Upper lobe of right lung (tissue), 1 donor: Measurements from ENCODE around the gene ARPC1A. TPM values are rescaled to one million over a fixed set of nuclear protein-coding genes. Genes with fewer than 3 reads are reported as not detected.
A peak's percentile ranks its signal among the peaks of the same experiment; 100 is the strongest.

ENCODE experiments used
- ATAC-seq: fragments of 200-7000 bp; cut with Tn5 transposase; one replicate; pipeline ENCODE4 v1.9.1; 2020; ENCODE audit warnings: mild to moderate bottlenecking, moderate library complexity
- DNase-seq: peaks from one replicate; pipeline ENCODE4 v3.0.0-alpha.2; 2020
- H3K27ac ChIP-seq: fragments of 200-600 bp; one replicate; pipeline ENCODE4 v1.8.0; 2022
- H3K27me3 ChIP-seq: fragments of 200-600 bp; one replicate; pipeline ENCODE4 v1.8.0; 2022; ENCODE audit warnings: mild to moderate bottlenecking
- H3K36me3 ChIP-seq: fragments of 200-600 bp; one replicate; pipeline ENCODE4 v1.8.0; 2022
- H3K4me1 ChIP-seq: fragments of 200-600 bp; one replicate; pipeline ENCODE4 v1.8.0; 2022
- H3K4me3 ChIP-seq: fragments of 200-600 bp; one replicate; pipeline ENCODE4 v1.8.0; 2022; ENCODE audit warnings: mild to moderate bottlenecking
- H3K9me3 ChIP-seq: fragments of 200-600 bp; one replicate; pipeline ENCODE4 v1.8.0; 2022
- CTCF ChIP-seq: fragments of 200-600 bp; IDR thresholded peaks from one replicate; pipeline ENCODE4 v1.8.0; 2022; ENCODE audit warnings: antibody characterized with exemption
- intact Hi-C: fragments of 100-400 bp; cut with DNase I; formaldehyde crosslinking; loops from one replicate; pipeline ENCODE4 v1.11.0; 2022
- total RNA-seq: library from RNA; stranded (reverse); fragmentation: NEBNext Ultra II Directional; extraction: Animal tissue kit (Norgen Biotek cat#: 25700); gene quantifications from one replicate; pipeline ENCODE4 v1.2.1, GENCODE V29; 2021
- donor health status: DM: no; HTN: yes; CAD: no; lungs with severe emphysema.

Gene ARPC1A
- total RNA-seq, 1 donor from 2014 or later, result 137 TPM

GRCh38 chr7:99380032-99380822 lies 54.5 kb downstream of the ARPC1A start:
- peak; percentile 70 for ATAC-seq
- peak overlapping the region; percentile 37 for H3K4me3 ChIP-seq
- no peak for TF ChIP-seq CTCF
- intact Hi-C loops, result no loop called here
- H3K27me3 ChIP-seq, result no peaks in the 10 kb centered on the region
- H3K9me3 ChIP-seq, result no peaks in the 10 kb centered on the region
- peaks cover 58% of the 10 kb centered on the region for H3K4me1 ChIP-seq
- H3K36me3 ChIP-seq, result peaks cover 33% of the 10 kb centered on the region
- peak overlapping the region; percentile 90 for H3K27ac ChIP-seq
- no peak for DNase-seq

GRCh38 chr7:99380823-99381663 lies 55.3 kb downstream of the ARPC1A start:
- peak overlapping the region; percentile 90 for H3K27ac ChIP-seq
- DNase-seq (no peak), ATAC-seq (peak; percentile 52)
- H3K4me3 ChIP-seq, result peak overlapping the region; percentile 37
- TF ChIP-seq CTCF, result no peak
- no peaks in the 10 kb centered on the region for H3K9me3 ChIP-seq
- intact Hi-C loops, result no loop called here
- H3K36me3 ChIP-seq, result peaks cover 41% of the 10 kb centered on the region
- peaks cover 56% of the 10 kb centered on the region for H3K4me1 ChIP-seq
- no peaks in the 10 kb centered on the region for H3K27me3 ChIP-seq

- no peaks in the 10 kb centered on the region for H3K27me3 ChIP-seq
- TF ChIP-seq CTCF, result no peak
- H3K36me3 ChIP-seq, result peaks cover 41% of the 10 kb centered on the region
- H3K4me1 ChIP-seq, result peaks cover 50% of the 10 kb centered on the region
- no peak for DNase-seq
- no peak for ATAC-seq
- peak overlapping the region; percentile 90 for H3K27ac ChIP-seq
- intact Hi-C loops, result no loop called here
- H3K9me3 ChIP-seq, result no peaks in the 10 kb centered on the region
- H3K4me3 ChIP-seq, result no peak overlapping the region
Measured at GRCh38 chr7:99381664-99382075, 56.0 kb downstream of the ARPC1A start.

- Histone ChIP-seq H3K27ac (no peak overlapping the region), H3K9me3 (no peaks in the 10 kb centered on the region), H3K36me3 (peaks cover 38% of the 10 kb centered on the region), H3K4me3 (no peak overlapping the region), H3K4me1 (peaks cover 44% of the 10 kb centered on the region), H3K27me3 (no peaks in the 10 kb centered on the region)
- ATAC-seq (no peak), DNase-seq (no peak)
- intact Hi-C loops, result no loop called here
- TF ChIP-seq CTCF, result no peak
Measured at GRCh38 chr7:99383203-99383602, 57.5 kb downstream of the ARPC1A start.

- intact Hi-C loops, result no loop called here
- Histone ChIP-seq H3K9me3 (no peaks in the 10 kb centered on the region), H3K4me3 (no peak overlapping the region), H3K27ac (no peak overlapping the region), H3K4me1 (peaks cover 38% of the 10 kb centered on the region), H3K27me3 (no peaks in the 10 kb centered on the region), H3K36me3 (peaks cover 42% of the 10 kb centered on the region)
- no peak for ATAC-seq
- no peak for TF ChIP-seq CTCF
- no peak for DNase-seq
Measured at GRCh38 chr7:99383791-99384370, 58.2 kb downstream of the ARPC1A start.
